Endothelial cell of umbilical vein (primary cell): ENCODE measurements around the gene RNF10. TPM values are rescaled to one million over a fixed set of nuclear protein-coding genes. Genes with fewer than 3 reads are reported as not detected.

Experiments
- BruUV-seq: library from RNA; stranded (reverse); fragments of 400-500 nt; replicated peaks from 2 replicates; lab custom pipeline; 2021; lab: Mats Ljungman, UMichigan
- CTCF ChIA-PET: fragments of 300-600, 350-600 bp; sonication (Branson Sonifier 250); formaldehyde crosslinking; loops from one replicate; lab custom pipeline; 2021; ENCODE audit warnings: antibody characterized with exemption, inconsistent platforms; lab: Charles Lee
- POLR2A ChIA-PET: fragments of 300-600, 350-600 bp; sonication (Branson Sonifier 250); formaldehyde crosslinking; loops from one replicate; lab custom pipeline; 2021; ENCODE audit warnings: antibody characterized with exemption, inconsistent platforms; lab: Charles Lee
- DNase-seq: peaks from one replicate; pipeline ENCODE4 v3.0.0-alpha.2; 2011; ENCODE audit warnings: low read depth, low spot score
- FAIRE-seq: peaks from 2 replicates; lab custom pipeline; 2011; peaks lifted over from hg19 to GRCh38; lab: Jason Lieb, UNC
- H2AFZ ChIP-seq: 2 replicates; pipeline ENCODE4 v1.6.0; 2012; ENCODE audit warnings: low read depth, low read length, control low read depth, inconsistent platforms
- H3K27ac ChIP-seq: 2 replicates; pipeline ENCODE4 v1.5.1; 2011; ENCODE audit warnings: low read depth, mild to moderate bottlenecking, control low read depth, low read length, moderate library complexity; ENCODE audit not compliant: insufficient read depth
- H3K27me3 ChIP-seq, 2 experiments: 2 replicates each; pipeline versions ENCODE4 v1.6.0 to v1.6.1; 2011; ENCODE audit warnings: low read length in 2 of 2, mixed read lengths in 1 of 2; ENCODE audit not compliant: control insufficient read depth in 2 of 2, insufficient read depth in 2 of 2
- H3K36me3 ChIP-seq, 2 experiments: 2 replicates in 1 of 2; 3 replicates in 1 of 2; pipeline ENCODE4 v1.5.1; 2011; ENCODE audit warnings: low read length in 2 of 2, mild to moderate bottlenecking in 1 of 2, moderate library complexity in 1 of 2; ENCODE audit not compliant: control insufficient read depth in 2 of 2, insufficient read depth in 2 of 2; ENCODE audit errors: extremely low read depth in 1 of 2
- H3K4me1 ChIP-seq: 3 replicates; pipeline ENCODE4 v1.5.1; 2011; ENCODE audit warnings: mild to moderate bottlenecking, low read length; ENCODE audit not compliant: control insufficient read depth, insufficient read depth; ENCODE audit errors: extremely low read depth
- H3K4me2 ChIP-seq: 2 replicates; pipeline ENCODE4 v1.6.1; 2011; ENCODE audit warnings: low read length, control low read depth, mixed read lengths; ENCODE audit not compliant: insufficient read depth
- H3K4me3 ChIP-seq, 3 experiments: fragments of 200-600 bp in 1 of 3; sonication (generic), shearing (Covaris generic) in 1 of 3; replicated peaks in 1 of 3; 2 replicates each; pipeline ENCODE4 v1.5.1; 2011 to 2016; ENCODE audit warnings: control low read depth in 3 of 3, low read length in 3 of 3, mild to moderate bottlenecking in 2 of 3, inconsistent platforms in 1 of 3, low read depth in 1 of 3, moderate library complexity in 1 of 3; ENCODE audit not compliant: insufficient read depth in 1 of 3
- H3K79me2 ChIP-seq: 2 replicates; pipeline ENCODE4 v1.6.0; 2012; ENCODE audit warnings: low read length, inconsistent platforms; ENCODE audit not compliant: control insufficient read depth, insufficient read depth
- H3K9ac ChIP-seq: replicated peaks from 2 replicates; pipeline ENCODE3; 2011; ENCODE audit warnings: low read length, control low read depth; ENCODE audit not compliant: insufficient read depth; ENCODE audit errors: extremely low read depth
- H3K9me1 ChIP-seq: replicated peaks from 3 replicates; pipeline ENCODE4 v1.6.0; 2011; ENCODE audit warnings: mild to moderate bottlenecking, low read length; ENCODE audit not compliant: control insufficient read depth, insufficient read depth; ENCODE audit errors: extremely low read depth
- H3K9me3 ChIP-seq: replicated peaks from 2 replicates; pipeline ENCODE4 v1.5.1; 2012; ENCODE audit warnings: low read length, inconsistent platforms; ENCODE audit not compliant: control insufficient read depth, insufficient read depth
- H4K20me1 ChIP-seq: replicated peaks from 2 replicates; pipeline ENCODE3; 2011; ENCODE audit warnings: mild to moderate bottlenecking, low read length; ENCODE audit not compliant: control insufficient read depth, insufficient read depth; ENCODE audit errors: extremely low read depth
- CTCF ChIP-seq, 2 donors: IDR thresholded peaks; 1 replicate in 1 of 2; 2 replicates in 1 of 2; pipeline ENCODE4 v1.5.1; 2011; ENCODE audit warnings: low read length in 2 of 2, mild to moderate bottlenecking in 2 of 2, moderate library complexity in 2 of 2, control low read depth in 1 of 2, inconsistent platforms in 1 of 2, low read depth in 1 of 2; ENCODE audit not compliant: insufficient read depth in 1 of 2; ENCODE audit errors: extremely low read depth in 1 of 2
- EZH2 ChIP-seq: IDR thresholded peaks from 2 replicates; pipeline ENCODE4 v1.6.1; 2012; ENCODE audit warnings: borderline replicate concordance, low read depth, mild to moderate bottlenecking, moderate library complexity, low read length, inconsistent platforms; ENCODE audit not compliant: severe bottlenecking
- FOS ChIP-seq: IDR thresholded peaks from 2 replicates; pipeline ENCODE4 v1.6.1; 2011; ENCODE audit warnings: mild to moderate bottlenecking, low read length, moderate library complexity, borderline replicate concordance; ENCODE audit not compliant: insufficient read depth
- GATA2 ChIP-seq: IDR thresholded peaks from 2 replicates; pipeline ENCODE4 v1.7.0; 2011; ENCODE audit warnings: low read depth, mild to moderate bottlenecking, moderate library complexity, mixed read lengths, low read length; ENCODE audit not compliant: insufficient read length, insufficient read depth
- JUN ChIP-seq: IDR thresholded peaks from 2 replicates; pipeline ENCODE4 v1.6.1; 2011; ENCODE audit warnings: borderline replicate concordance, low read depth; ENCODE audit not compliant: insufficient read length, insufficient read depth
- MAX ChIP-seq: IDR thresholded peaks from 2 replicates; pipeline ENCODE4 v1.6.1; 2011; ENCODE audit not compliant: insufficient read depth, insufficient read length
- MYC ChIP-seq: IDR thresholded peaks from one replicate; pipeline ENCODE4 v1.6.1; 2011; ENCODE audit warnings: mild to moderate bottlenecking, low read depth, low read length
- POLR2A ChIP-seq: IDR thresholded peaks from 2 replicates; pipeline ENCODE4 v1.6.1; 2012; ENCODE audit warnings: low read depth, mild to moderate bottlenecking, control low read depth, low read length
- POLR2AphosphoS5 ChIP-seq: IDR thresholded peaks from 2 replicates; pipeline ENCODE4 v1.6.1; 2012; ENCODE audit warnings: low read depth, mild to moderate bottlenecking, control low read depth, low read length, moderate library complexity; ENCODE audit not compliant: insufficient read depth
- dilution Hi-C: fragments of 300-500 bp; cut with MboI; formaldehyde crosslinking; loops from one replicate; pipeline ENCODE4 v1.15.0; 2019; ENCODE audit warnings: low sequenced_read_pairs; ENCODE audit not compliant: extremely low pct_ligation_motif_present
- intact Hi-C: fragments of 100-400 bp; cut with micrococcal nuclease; formaldehyde crosslinking; loops from one replicate; pipeline ENCODE4 v1.10.0; 2022
- polyA plus RNA-seq, 4 experiments: library from polyadenylated mRNA; depleted of rRNA in 3 of 4; stranded (reverse) in 3 of 4; unstranded in 1 of 4; fragments of >200 nt; gene quantifications; 2 replicates each; pipeline versions ENCODE4 v1.2.1 to v1.2.3, GENCODE V29; 2011 to 2012; ENCODE audit warnings: missing spikeins in 1 of 4
- total RNA-seq: library from RNA; stranded (reverse); gene quantifications from 2 replicates; pipeline ENCODE4 v1.2.3, GENCODE V29; 2021

The RNF10 gene
- total and polyA plus RNA-seq, 2 donors (not counting 3 experiments of a cell fraction or from before 2014, with no cell fraction given), result 120 to 236 TPM

GRCh38 chr12:120598674-120599463 lies 64.7 kb downstream of the RNF10 start:
- Histone ChIP-seq H4K20me1 (no peaks in the 10 kb centered on the region), H2AFZ (no peak overlapping the region), H3K4me3 (no peak overlapping the region), H3K4me2 (no peak overlapping the region), H3K9me1 (no peaks in the 10 kb centered on the region), H3K9me3 (no peaks in the 10 kb centered on the region), H3K27me3 (peaks cover 0 to 3% of the 10 kb centered on the region in 2 experiments), H3K27ac (no peak overlapping the region), H3K79me2 (no peaks in the 10 kb centered on the region), H3K36me3 (no peaks in the 10 kb centered on the region), H3K9ac (no peak overlapping the region), H3K4me1 (no peaks in the 10 kb centered on the region)
- dilution Hi-C loops, result no loop called here
- DNase-seq, result no peak
- BruUV-seq, result no TSS peak
- TF ChIP-seq FOS, result peak; percentile 25
- TF ChIP-seq CTCF (IDR thresholded peaks at IDR 0.05; ENCODE audit: extremely low read depth in 1 of 2, insufficient read depth in 1 of 2, low read depth in 1 of 2, low read length in 2 of 2), result no peak
- no peak for TF ChIP-seq EZH2
- TF ChIP-seq POLR2AphosphoS5, result no peak
- TF ChIP-seq MAX, result no peak
- TF ChIP-seq GATA2, result no peak
- TF ChIP-seq JUN, result peak; percentile 20
- TF ChIP-seq POLR2A, result no peak
- no peak for TF ChIP-seq MYC
- ChIA-PET CTCF (interaction anchor here (1.0 kb wide), 2 partner anchors 51 to 312 kb away, joined by 3 read pairs; no protein-coding TSS in a partner anchor), POLR2A (no interaction called here)
- no peak for FAIRE-seq
- intact Hi-C loops, result no loop called here
